GM21381 (cell line): ENCODE data around the gene TRIO.

Source experiments
- ATAC-seq: cut with Tn5 transposase; IDR thresholded peaks from one replicate; pipeline ENCODE4 v1.9.1; 2021; ENCODE audit warnings: mild to moderate bottlenecking, moderate library complexity; ENCODE audit not compliant: unreplicated experiment

TRIO gene

DNA sequence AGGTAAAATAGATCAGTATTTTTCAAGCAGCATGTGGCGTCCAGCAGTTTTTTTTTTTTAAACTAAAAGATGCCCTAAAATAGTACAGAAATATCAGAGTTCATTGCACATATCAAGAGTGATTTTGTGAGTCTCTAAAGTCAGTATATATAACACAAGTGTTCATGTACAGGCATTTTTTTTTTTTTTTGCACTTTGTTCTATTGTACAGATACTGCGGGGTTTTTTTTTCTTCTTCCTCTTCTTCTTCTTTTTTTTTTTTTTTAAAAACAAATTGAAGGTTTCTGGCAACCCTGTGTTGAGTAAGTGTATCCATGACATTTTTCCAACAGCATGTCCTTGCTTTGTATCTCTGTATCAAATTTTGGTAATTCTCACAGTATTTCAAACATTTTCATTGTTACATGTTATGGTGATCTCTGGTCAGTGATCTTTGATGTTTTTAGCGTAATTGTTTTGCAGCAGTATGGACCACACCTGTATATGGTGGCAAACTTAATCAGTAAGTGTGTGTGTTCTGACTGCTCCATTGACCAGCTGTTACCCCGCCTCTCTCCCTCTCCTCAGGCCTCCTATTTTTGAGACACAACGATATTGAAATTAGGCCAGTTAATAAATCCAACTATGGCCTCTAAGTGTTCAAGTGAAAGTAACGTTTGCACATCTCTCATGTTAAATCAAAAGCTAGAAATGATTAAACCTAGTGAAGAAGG, 76.8 kb downstream of the TRIO start:
- no peak for ATAC-seq

DNA sequence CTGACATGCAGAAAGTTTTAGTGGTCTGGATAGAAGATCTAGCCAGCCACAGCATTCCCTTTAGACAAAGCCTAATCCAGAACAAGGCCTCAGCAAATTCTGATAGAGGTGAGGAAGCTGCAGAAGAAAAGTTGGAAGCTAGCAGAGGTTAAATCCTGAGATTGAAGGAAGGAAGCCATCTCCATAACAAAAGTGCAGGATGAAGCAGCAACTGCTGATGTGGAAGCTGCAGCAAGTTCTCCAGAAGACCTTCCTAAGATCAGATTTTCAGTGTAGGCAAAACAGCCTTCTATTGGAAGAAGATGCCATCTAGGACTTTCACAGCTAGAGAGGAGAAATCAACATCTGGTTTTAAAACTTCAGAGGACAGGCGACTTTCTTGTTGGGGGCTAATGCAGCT, 77.5 kb downstream of the TRIO start:
- no peak for ATAC-seq

DNA sequence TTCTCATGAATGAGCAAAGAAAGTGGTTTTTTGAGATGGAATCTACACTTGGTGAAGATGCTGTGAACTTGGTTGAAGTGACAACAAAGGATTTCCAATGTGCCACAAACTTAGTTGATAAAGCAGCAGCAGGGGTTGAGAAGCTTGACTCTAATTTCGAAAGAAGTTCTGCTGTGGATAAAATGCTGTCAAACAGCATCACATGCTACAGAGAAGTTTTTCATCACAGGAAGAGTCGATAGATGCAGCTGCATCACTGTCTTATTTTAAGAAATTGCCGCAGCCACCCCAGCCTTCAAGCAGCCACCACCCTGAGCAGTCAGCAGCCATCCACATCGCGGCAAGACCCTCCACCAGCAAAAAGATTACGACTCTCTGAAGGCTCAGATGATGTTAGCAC, 78.6 kb downstream of the TRIO start:
- no peak for ATAC-seq

DNA sequence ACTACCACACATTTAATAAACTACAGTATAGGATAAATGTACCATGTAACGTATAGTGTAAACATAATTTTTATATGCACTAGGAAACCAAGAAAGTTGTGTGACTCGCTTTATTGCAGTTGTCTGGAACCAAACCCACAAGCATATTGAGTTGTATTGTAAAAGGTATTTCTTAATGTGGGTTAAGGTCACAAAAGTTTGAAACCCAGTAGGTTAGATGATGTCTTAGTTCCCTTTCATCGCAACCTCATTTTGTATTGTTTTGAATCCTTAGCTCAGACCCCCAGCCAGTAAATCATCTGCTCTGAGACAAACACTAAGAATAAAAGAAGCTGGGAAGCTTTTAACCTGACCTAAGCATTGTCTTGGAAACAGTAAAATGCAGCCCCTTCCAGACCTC, 79.1 kb downstream of the TRIO start:
- no peak for ATAC-seq

DNA sequence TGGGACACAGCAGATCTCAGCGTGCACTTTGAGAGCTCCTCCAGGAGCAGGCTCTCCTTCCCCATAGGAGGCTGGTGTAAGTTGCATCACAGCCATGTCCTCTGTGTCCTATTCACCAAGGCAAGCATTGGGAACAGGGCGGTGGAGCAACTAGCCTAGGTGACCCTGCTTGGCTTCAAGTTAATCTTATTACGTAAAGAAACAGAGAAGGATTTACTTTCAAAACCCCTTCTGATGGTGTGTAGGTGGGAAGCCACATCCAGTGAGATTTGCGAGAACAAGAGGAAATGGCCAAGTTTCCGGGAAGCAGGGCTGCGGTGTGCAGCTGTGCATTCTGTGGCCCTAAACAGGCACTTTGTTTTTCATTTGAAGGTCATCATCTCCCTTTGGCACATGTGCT, 80.2 kb downstream of the TRIO start:
- ATAC-seq = no peak

DNA sequence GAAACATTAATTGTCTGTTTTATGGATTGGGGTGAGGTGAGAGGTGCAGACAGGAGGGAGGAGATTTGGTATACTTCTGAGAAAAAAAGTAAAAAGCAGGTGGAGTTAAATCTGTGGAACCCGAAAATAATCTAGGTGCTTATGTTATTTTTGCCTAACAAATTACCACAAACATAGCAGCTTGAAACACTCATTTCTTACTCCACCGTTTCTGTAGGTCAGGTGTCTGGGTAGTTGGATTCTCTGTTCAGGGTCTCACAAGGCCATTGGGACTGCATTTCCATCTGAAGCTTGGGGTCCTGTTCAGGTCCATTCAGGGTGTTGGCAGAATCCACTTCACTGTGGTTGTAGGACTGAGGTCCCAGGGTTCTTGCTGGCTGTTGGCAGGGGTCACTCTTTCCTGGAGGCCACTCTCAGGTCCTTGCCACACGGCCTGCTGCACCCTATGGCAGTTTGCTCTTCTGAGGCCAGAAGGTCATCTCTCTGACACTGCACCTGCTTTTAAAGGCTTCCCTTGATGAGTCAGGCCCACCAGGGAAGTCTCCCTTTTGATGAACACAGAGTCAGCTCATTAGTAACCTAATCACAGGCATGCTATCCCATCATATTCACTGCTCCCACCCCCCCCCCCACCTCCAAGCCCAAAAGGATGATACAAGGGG, 82.2 kb downstream of the TRIO start:
- no peak for ATAC-seq

DNA sequence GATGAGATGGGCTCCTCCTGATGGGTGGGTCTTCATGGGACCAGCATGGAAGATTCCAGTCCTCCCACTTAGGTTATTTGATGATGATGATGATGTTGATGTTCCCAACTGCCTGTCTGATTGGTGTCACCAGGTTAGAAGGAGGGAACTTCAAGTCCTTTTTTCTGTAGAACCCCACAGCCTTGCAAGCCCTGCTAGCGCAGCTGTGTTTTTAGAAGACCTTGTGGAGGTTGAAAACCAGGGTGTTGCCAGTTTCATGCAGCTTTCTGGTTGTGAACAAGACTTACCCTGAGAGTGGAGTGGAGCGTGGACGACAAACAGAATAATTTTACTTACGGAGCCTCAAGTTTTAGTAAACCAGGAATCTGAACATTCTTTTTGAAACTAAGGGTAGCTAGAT, 83.0 kb downstream of the TRIO start:
- ATAC-seq = no peak

DNA sequence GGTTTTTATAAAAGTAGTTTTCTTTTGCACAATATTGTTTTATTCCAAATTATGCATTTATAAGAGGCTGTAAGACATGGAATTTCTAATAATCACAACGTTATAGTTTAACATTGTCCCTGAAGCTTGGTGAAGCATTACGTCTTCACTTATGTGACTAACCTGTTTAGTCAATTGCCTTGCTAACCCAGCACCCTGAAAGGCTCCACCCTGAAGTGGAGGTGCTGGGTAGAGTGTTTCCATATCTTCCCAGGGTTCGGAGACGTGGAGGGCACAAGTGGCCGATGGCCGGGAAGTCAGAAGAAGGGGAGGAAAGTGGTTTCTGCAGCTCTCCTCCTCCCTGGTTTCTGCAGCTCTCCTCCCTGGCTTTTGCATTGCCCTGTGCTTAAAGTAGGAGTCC, 83.4 kb downstream of the TRIO start:
- ATAC-seq = no peak

DNA sequence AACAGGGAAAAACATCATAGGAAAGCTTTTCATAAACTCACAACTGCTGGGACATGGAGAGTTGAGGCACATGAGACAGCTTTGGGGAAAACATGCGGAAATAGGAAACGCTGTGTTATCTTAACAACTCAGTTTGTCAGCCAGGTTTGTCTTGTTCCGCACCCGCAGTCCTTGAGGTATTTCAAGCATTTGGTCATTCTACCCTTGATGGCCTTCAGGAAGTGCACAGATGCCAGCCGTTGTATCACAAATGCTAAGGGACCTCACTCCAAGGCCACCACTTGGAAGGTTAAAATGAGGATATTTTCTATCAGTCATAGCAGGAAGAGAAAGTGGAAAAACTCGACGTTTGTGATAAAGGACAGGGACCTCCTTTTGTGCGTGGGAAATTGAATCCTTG, 83.8 kb downstream of the TRIO start:
- no peak for ATAC-seq

DNA sequence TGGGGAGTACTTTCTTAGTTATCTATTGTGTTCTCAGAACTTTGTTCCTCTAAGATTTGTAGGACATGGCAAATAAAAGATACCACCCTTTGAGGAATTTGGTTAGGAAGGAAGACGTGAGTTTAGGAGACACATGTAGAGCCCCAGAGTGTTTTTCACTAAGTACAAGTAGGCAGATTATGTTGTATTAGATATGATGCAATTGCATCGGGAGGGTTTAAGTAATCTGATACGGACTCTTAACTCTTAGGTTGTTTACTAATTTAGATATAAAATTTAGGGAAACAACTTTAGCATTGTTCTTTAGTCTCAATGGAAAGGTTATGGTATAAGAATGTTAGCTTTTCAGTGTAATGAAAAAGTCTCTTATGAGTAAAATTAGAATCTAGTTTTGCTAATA, 84.4 kb downstream of the TRIO start:
- no peak for ATAC-seq

DNA sequence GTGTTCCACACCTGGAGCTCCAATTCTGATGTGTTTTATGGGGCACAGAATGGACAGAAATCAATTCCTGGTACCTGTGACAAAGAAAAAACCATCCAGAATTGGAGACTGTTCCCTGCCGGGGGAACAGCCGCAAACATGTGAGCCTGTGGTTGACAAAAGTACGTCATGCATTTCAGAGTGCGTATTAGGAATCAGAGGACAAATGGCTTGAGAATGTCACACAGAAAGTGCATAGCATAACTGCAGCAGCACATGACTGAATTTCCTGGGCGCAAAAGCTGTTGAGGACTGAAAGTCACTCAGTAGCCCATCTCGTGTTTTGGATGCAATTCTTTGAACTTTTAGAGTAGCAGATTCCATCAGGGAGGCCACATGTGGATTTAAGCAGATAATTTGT, 85.1 kb downstream of the TRIO start:
- ATAC-seq = no peak

DNA sequence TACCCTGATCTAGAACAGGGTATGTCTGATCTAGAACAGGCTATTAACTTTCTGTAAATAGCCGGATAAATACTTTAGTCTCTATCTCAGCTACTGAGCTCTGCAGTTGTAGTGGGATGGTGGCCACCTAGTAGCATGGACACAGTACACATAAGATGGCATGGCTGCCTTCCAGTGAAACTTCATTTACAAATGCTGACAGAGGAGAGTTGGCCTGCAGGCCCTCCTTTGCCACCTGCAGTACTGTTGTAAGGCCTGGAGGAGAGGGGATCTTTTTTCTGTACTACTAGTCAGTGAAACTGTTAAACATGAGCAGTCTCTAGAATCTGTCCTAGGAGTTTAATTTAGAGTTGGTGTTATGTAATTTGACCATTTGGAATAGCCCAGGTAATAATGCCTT, 86.0 kb downstream of the TRIO start:
- ATAC-seq = no peak

DNA sequence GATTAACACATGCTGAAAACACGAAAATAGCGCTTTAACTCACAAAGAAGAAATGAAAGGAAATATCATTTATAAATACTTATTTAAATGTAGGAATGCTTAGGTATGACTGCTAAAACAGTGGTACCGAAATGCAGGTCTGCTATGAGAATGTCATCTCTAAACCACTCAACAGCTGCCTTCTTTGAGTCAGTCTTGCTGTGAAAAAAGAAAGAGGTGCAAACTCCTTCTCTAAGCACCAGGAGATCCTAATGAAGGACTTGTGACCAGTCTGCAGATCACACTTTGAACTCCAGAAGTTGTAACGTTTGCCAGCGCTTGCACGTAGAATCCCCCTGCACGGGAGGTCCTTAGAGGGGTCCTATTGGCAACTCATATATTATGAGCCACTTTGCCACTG, 86.6 kb downstream of the TRIO start:
- no peak for ATAC-seq

DNA sequence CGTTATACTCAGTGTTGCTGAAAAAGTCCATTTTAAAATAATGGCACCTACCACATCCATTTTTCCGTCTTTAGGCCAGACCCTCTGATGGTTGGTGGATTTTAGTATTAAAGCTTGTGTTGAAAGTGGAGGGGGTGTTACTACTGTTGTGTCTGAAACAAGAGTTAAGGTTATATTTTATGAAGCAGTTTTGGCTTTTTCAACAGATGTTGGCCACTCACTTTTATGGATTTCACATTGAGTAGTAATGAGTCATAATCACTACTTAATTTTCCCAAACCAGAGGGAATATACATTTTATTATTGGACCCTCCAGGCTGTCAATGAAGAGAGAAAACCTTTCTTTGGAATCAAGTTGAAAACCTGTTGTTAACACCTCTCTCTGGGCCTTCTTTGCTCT, 88.0 kb downstream of the TRIO start:
- no peak for ATAC-seq

DNA sequence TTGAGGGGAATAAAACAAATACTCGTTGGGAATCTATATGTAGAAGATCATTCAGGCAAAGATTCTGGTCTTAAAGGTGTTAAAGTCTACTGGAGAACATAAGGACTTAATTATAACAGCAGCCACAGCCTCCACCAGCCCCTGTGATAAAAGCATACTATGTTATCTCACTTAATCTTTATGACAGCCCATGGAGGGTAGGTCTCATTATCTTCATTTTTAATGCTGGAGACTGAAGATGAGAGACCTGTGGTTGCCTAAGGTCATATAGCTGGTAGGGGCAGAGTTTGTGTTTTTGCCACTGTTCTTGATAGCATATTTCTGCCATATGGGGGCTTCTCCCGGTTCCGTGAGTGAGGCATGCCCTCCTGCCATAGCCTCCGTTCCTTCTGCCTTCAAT, 88.7 kb downstream of the TRIO start:
- ATAC-seq = no peak

DNA sequence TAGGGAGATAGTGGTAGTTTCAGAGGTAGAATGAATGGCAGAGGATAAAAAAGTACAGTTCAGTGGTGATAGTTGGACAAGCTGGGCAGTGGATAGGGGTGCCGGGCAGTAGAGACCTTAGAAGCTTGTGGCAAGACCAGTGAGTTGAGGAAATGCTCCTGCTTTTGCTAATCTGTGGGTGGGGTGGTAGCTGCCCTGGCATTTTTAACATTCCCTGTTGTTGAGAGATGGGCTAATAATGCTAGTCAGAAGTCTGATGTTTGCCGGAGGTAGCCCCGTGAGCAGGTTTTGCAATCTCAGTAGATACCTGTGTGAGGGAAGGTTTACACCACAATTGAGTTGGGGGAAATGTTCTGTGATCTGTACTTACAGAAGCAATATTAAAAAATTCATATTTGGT, 91.1 kb downstream of the TRIO start:
- ATAC-seq = no peak

DNA sequence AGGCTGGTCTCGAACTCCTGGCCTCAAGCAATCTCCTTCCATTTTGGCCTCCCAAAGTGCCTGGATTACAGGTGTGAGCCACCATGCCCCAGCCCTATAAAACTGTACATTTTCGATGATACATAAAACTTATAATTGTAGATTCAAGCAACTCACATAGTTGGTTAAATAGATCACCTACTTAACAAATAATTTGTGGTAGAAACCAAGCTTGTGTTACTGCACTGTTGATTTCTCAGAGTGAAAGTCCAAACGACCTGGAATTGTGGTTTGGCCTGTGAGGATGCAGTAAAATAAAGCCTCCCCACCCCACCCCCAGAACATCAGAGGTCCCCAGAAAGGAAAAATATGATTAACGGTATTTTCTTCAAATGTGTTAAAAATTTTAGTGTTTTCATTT, 92.7 kb downstream of the TRIO start:
- ATAC-seq = peak; percentile 49

DNA sequence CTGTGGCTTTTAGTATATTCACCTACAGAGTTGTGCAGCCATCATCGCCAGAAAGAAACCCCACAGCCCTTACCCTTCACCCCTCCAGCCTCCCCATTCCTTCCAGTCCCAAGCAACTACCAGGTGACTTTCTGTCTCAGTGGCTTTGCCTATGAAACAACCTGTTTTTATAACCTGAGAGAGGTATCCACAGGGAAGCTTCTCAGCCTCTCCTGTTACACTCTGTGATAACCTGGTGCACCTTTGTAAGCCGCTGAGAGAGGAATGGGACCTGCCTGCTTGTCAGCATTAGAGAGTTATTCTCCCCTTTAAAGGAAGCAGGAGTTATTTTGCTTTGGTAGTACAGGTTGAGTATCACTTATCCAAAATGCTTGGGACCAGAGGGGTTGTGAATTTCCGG, 93.6 kb downstream of the TRIO start:
- no peak for ATAC-seq

DNA sequence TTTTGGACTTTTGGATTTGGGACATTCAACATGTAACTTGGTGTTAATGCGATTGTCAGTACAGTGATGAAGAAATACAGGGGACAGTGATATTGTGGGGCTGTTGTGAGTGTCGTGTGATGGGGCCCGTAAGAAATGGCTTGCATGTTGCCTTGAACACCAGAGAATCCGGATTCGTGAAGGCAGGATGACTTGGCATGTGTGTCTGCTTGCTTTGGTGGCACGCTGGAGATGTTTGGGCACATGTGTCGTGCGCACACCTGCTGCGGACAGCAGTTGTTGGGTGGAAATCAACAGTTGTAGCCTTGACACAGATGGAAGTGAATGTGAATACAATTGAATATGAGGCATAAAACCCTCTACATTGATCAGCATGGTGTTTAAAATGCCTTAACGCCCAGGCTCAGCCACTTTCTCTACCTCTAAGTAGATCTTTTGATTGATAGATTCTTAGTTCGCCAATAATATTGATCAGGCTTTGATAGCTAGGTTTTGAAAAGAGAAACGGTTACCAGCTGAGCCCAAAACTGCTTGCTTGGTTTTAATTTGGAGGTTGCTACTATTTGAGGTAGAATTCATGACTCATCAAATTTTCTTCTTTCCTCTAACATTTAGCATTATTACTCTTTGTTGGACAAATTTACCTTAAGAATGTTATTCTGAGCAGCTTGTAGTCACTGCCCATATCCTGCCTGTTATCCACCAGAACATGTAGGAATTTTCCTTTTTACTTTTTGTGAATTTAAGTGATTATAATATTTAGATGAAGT, 94.4 kb downstream of the TRIO start:
- ATAC-seq = no peak

DNA sequence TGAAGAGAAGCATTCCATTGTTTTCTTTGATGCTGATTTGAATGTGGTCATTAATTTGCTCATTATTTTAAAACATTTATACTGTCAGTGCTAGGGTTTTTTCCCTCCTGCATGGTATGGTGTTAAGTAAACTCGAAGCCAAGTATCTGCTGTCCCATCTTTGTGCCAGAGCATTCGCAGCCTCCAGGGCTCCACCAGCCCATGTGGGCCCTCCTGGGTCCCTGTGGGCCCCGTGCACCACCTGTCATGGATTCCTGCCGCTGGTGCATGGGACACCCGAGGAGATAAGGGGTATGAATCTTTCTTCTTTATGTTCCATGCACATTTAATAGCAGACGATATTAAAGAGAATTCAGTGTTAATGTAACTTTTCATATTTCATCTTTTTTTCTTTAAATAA, 95.1 kb downstream of the TRIO start:
- no peak for ATAC-seq

DNA sequence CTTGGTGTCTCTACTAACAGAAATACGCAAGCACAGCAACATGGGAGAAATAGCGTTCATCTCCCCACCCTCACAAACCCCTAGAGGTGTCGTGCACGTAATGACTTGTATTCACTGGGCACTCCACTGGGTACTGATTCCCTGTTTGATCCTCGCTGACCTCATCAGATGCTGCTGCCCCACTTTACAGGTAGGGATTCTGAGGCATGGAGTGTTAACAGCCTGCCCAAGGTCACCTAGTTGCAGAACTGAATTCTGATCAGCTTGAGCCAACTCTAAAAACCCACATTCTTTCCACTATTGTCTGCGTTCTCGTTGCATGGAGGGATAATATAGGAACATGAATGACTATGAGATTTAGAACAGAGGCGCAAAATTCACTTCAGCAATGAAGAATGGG, 96.3 kb downstream of the TRIO start:
- ATAC-seq = no peak

DNA sequence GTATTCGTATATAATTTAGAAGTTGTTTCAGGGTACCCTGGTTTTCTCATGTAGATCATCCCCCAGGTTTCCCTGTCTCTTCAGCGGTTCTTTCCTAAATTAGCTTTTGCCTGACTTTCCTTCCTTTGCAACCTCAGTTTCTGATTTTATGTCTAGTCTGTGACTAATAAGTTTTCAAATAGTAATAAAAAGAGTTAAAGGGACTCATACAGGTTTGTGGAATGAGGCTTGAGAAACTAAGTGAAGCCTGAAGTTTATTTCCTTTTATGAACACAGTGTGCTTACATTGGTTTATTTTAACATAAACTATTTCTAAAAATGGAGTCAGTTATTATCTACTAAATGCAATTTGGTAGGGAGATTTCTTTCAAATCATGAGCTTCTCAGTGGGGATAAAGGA, 96.8 kb downstream of the TRIO start:
- no peak for ATAC-seq
